OCI-LY7 (cell line): ENCODE measurements around the gene LCP2. TPM values are rescaled to one million over a fixed set of nuclear protein-coding genes. Genes with fewer than 3 reads are reported as not detected.

Experiments
- BruUV-seq: library from RNA; stranded (reverse); fragments of 400-500 nt; replicated peaks from 2 replicates; lab custom pipeline; 2021; lab: Mats Ljungman, UMichigan
- CTCF ChIA-PET: fragments of 300-600 bp; sonication (Branson Sonifier 250); formaldehyde crosslinking; loops from one replicate; lab custom pipeline; 2022; ENCODE audit warnings: antibody characterized with exemption; ENCODE audit not compliant: unreplicated experiment; lab: Charles Lee
- POLR2A ChIA-PET: fragments of 300-600 bp; sonication (Branson Sonifier 250); formaldehyde crosslinking; loops from one replicate; lab custom pipeline; 2022; ENCODE audit warnings: antibody characterized with exemption; lab: Charles Lee
- DNase-seq: peaks from one replicate; pipeline ENCODE4 v3.0.0-alpha.2; 2015; ENCODE audit warnings: low spot score
- H2AFZ ChIP-seq: fragments of 200-600 bp; sonication (generic), shearing (Covaris generic); 2 replicates; pipeline ENCODE4 v1.6.1; 2014; ENCODE audit warnings: mild to moderate bottlenecking, antibody characterized with exemption, low read length, moderate library complexity
- H3K27ac ChIP-seq: fragments of 200-600 bp; sonication (generic); 2 replicates; pipeline ENCODE4 v1.5.1; 2014; ENCODE audit warnings: mixed run types, low read depth, mild to moderate bottlenecking, moderate library complexity, low read length, inconsistent platforms; ENCODE audit not compliant: poor library complexity, severe bottlenecking
- H3K36me3 ChIP-seq: fragments of 200-600 bp; sonication (generic); 2 replicates; pipeline ENCODE4 v1.6.1; 2014; ENCODE audit warnings: mild to moderate bottlenecking, antibody characterized with exemption, low read length, moderate library complexity, mixed read lengths; ENCODE audit not compliant: insufficient read depth
- H3K4me1 ChIP-seq: fragments of 200-600 bp; sonication (generic); 2 replicates; pipeline ENCODE4 v1.5.1; 2014; ENCODE audit warnings: mild to moderate bottlenecking, low read length; ENCODE audit not compliant: insufficient read depth, poor library complexity, severe bottlenecking
- H3K4me2 ChIP-seq: fragments of 200-600 bp; sonication (generic); 2 replicates; pipeline ENCODE4 v1.6.1; 2014; ENCODE audit warnings: mild to moderate bottlenecking, low read length
- H3K4me3 ChIP-seq: fragments of 200-600 bp; sonication (generic); 2 replicates; pipeline ENCODE4 v1.5.1; 2014; ENCODE audit warnings: mild to moderate bottlenecking, low read depth, low read length; ENCODE audit not compliant: poor library complexity, severe bottlenecking
- H3K79me2 ChIP-seq: fragments of 200-600 bp; sonication (generic); 2 replicates; pipeline ENCODE4 v1.6.1; 2016; ENCODE audit warnings: low read depth, mild to moderate bottlenecking, low read length, moderate library complexity, mixed read lengths; ENCODE audit not compliant: insufficient read depth
- H3K9me2 ChIP-seq: fragments of 200-600 bp; sonication (generic); 2 replicates; pipeline ENCODE4 v1.6.1; 2016; ENCODE audit warnings: mild to moderate bottlenecking, low read length, mixed read lengths; ENCODE audit not compliant: insufficient read depth
- H3K9me3 ChIP-seq: fragments of 200-600 bp; sonication (generic); 2 replicates; pipeline ENCODE4 v1.6.1; 2014; ENCODE audit warnings: mild to moderate bottlenecking, mixed run types, low read length, mixed read lengths
- H4K20me1 ChIP-seq: fragments of 200-600 bp; sonication (generic); 2 replicates; pipeline ENCODE4 v1.6.1; 2014; ENCODE audit warnings: mild to moderate bottlenecking, antibody characterized with exemption, low read length, moderate library complexity, mixed read lengths; ENCODE audit not compliant: insufficient read depth
- EZH2phosphoT487 ChIP-seq: fragments of 200-600 bp; sonication (generic); IDR thresholded peaks from 2 replicates; pipeline ENCODE4 v1.6.1; 2018; ENCODE audit warnings: low read depth, borderline replicate concordance, mild to moderate bottlenecking, mixed run types, antibody characterized with exemption, low read length, moderate library complexity, mixed read lengths
- intact Hi-C: fragments of 100-400 bp; cut with micrococcal nuclease; formaldehyde crosslinking; loops from one replicate; pipeline ENCODE4 v1.10.0; 2022; ENCODE audit not compliant: unreplicated experiment
- total RNA-seq, 2 experiments: library from RNA; depleted of rRNA in 1 of 2; stranded (reverse); fragments of >200 nt in 1 of 2; shearing (Covaris generic) in 1 of 2; gene quantifications; 2 replicates each; pipeline ENCODE4 v1.2.3, GENCODE V29; 2014 to 2022
- TF ChIP-seq, protein P1 (sequence below): fragments of 200-600 bp; sonication (generic); conservative IDR thresholded peaks from 2 replicates; pipeline ENCODE4 v1.5.1; 2014; ENCODE audit warnings: mild to moderate bottlenecking, antibody characterized with exemption, low read length, moderate library complexity, mixed read lengths

LCP2 gene
- total RNA-seq, 2 experiments from 2014 or later, result 2.6 TPM; not detected in 1

DNA sequence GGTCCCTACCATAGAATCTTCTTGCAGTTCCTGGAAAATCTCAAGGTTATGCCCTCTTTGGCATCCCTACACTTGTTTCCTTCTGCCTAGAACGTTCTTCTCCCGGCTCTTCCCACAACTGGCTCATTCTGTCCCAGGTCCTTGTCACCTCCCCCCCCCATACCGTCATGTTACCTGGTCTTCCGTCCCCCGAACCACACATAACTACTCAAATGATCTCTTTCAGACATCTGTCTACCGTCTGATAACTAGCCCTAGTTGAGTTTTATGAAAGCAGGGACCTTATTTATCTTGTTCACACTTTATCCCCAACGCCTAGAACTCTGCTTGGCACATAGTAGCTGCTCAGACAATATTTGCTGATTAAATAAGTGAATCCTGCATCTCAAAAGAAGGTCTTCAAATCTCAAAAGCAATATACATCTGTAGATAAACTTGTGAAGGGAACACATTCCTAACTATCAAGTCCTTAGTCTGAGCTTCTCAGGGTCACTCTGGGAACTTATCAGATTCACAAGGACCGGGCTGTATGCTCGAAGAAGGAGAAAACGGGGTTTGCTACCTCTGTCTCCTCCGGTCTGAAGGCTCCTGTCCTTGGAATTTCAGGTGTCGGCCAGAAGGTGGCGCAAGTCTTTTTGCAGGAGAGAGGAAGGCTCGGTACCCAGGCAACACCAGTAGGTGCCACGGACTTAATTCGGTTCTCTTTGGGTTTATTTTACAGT is 30.0 kb downstream of the LCP2 start:
- intact Hi-C loops, result loop anchor here (1.0 to 2.0 kb wide), 2 partner anchors 72 to 153 kb away; no protein-coding TSS in a partner anchor
- no peaks in the 10 kb centered on the region for H3K79me2 ChIP-seq
- no peak overlapping the region for H3K4me3 ChIP-seq
- ChIA-PET CTCF (interaction anchor here (1.2 kb wide), 1 partner anchor 63 kb away, joined by 5 read pairs; no protein-coding TSS in a partner anchor), POLR2A (interaction anchor here (0.7 kb wide), 1 partner anchor 157 kb away, joined by 3 read pairs; no protein-coding TSS in a partner anchor)
- H3K9me2 ChIP-seq, result no peaks in the 10 kb centered on the region
- TF ChIP-seq EZH2phosphoT487, result no peak
- TF ChIP-seq, protein P1, sequence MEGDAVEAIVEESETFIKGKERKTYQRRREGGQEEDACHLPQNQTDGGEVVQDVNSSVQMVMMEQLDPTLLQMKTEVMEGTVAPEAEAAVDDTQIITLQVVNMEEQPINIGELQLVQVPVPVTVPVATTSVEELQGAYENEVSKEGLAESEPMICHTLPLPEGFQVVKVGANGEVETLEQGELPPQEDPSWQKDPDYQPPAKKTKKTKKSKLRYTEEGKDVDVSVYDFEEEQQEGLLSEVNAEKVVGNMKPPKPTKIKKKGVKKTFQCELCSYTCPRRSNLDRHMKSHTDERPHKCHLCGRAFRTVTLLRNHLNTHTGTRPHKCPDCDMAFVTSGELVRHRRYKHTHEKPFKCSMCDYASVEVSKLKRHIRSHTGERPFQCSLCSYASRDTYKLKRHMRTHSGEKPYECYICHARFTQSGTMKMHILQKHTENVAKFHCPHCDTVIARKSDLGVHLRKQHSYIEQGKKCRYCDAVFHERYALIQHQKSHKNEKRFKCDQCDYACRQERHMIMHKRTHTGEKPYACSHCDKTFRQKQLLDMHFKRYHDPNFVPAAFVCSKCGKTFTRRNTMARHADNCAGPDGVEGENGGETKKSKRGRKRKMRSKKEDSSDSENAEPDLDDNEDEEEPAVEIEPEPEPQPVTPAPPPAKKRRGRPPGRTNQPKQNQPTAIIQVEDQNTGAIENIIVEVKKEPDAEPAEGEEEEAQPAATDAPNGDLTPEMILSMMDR, result peak; percentile 95
- H3K36me3 ChIP-seq, result no peaks in the 10 kb centered on the region
- H3K4me1 ChIP-seq, result peaks cover 6% of the 10 kb centered on the region
- H3K27ac ChIP-seq, result no peak overlapping the region
- H2AFZ ChIP-seq, result peak overlapping the region; percentile 66; the same call in 1 of the 2 replicates
- no peaks in the 10 kb centered on the region for H4K20me1 ChIP-seq
- H3K9me3 ChIP-seq, result no peaks in the 10 kb centered on the region
- BruUV-seq, result no TSS peak
- peak overlapping the region; percentile 50 for H3K4me2 ChIP-seq
- peak; percentile 74 for DNase-seq

DNA sequence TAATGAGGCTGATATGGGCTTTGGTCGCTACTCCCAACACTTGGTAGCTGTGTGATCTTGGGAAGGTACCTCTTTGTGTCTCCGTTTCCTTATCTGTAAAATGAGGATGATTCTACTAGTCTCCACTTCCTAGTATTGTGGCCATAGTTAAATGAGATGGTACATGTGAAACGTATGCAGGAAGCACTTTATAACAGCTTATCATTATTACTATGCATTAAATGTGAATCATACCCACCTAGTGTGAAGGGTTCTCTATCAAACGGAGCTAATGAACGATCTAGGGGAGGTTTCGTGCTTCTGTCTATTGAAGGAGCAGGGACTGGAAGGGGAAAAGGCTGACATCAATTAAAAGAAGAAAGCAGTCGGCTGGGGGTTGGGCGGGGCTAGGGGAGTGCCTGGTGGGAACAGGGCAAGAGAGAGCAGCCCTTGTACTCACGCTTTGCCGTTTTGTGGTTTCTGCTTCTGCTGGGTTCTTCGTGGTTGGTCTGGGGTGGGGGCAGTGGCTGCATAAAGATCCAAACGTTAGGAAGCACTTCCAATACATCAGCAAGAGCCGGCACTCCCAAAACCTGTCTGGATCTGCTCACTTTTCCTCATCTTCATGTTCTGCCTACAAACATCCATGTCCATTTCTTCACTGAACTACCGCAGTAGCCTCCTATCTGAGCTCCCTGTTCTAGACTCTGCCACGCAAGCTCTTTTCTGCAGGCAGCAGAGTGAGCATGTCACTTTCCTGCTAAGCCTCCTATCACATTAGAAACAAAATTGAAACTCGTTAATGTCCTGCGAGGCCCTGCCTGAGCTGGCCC is 30.8 kb downstream of the LCP2 start:
- Histone ChIP-seq H3K9me2 (no peaks in the 10 kb centered on the region), H3K36me3 (no peaks in the 10 kb centered on the region), H2AFZ (no peak overlapping the region), H3K9me3 (no peaks in the 10 kb centered on the region), H4K20me1 (no peaks in the 10 kb centered on the region), H3K4me1 (peaks cover 6% of the 10 kb centered on the region), H3K4me2 (no peak overlapping the region), H3K79me2 (no peaks in the 10 kb centered on the region), H3K27ac (no peak overlapping the region), H3K4me3 (no peak overlapping the region)
- no TSS peak for BruUV-seq
- ChIA-PET POLR2A (interaction anchor here (0.7 to 1.9 kb wide), 3 partner anchors 81 to 536 kb away, joined by 4 to 7 read pairs (median 6); no protein-coding TSS in a partner anchor), CTCF (interaction anchor here (1.0 kb wide), 1 partner anchor 39 kb away, joined by 3 read pairs; no protein-coding TSS in a partner anchor)
- no peak for TF ChIP-seq EZH2phosphoT487
- TF ChIP-seq, protein P1, result no peak
- DNase-seq, result no peak
- intact Hi-C loops, result no loop called here
